Measurements from ENCODE around the gene APMAP.

Gene APMAP

GRCh38 chr20:24986436-24987015 lies 6.0 kb downstream of the APMAP start:
- DNase-seq, result peak; percentile 97

DNA sequence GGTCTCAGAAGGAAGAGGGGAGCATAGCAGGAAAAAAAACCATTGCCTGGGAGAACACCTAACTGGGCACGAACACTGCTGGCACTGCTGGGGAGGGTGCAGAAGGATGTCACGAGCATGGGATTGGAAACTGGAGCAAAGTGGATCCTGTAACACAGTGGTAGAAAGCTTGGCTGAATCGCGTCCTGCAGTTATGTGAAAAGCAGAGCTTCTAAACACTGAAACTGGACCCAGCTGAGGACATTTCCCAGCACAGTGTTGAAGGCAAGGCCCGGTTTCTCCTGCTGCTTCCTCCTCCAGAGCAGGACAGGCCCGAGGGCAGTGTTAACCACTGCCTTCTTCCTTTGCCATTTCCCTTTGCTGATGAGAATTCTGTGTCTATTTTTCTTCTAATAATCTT lies 6.7 kb downstream of the APMAP start:
- DNase-seq, result no peak

GRCh38 chr20:24984961-24985640 lies 7.5 kb downstream of the APMAP start:
- no peak for DNase-seq

DNA sequence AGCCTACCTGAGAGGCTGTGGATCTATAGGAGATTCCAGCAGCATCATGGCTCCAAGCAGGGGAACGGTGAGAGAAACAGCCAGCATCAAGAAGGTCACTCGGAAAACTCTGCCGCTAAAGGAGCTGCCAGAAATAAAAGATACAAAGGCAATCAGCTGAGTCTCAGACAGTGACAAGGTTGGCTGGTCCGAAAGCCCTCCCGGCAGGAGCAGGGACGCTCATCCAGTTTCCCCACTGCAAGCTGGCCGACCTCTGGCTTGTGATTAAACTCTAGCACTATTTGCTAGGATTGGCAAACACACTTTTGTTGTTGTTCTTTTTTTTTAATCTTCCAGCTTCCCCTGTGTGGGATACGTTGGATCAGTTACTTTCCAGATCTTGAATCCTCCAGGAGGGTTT lies 8.7 kb downstream of the APMAP start:
- DNase-seq, result no peak

- DNase-seq, result no peak
Measured at GRCh38 chr20:24981790-24982189, 10.8 kb downstream of the APMAP start.

GRCh38 chr20:24981282-24981681 lies 11.3 kb downstream of the APMAP start:
- DNase-seq, result no peak

- DNase-seq, result no peak
Measured at GRCh38 chr20:24980291-24981053, 12.1 kb downstream of the APMAP start.

GRCh38 chr20:24979036-24979960 lies 13.3 kb downstream of the APMAP start:
- DNase-seq, result no peak

- no peak for DNase-seq
Measured at GRCh38 chr20:24978513-24978912, 14.0 kb downstream of the APMAP start.

GRCh38 chr20:24977797-24978196 lies 14.8 kb downstream of the APMAP start:
- no peak for DNase-seq

DNA sequence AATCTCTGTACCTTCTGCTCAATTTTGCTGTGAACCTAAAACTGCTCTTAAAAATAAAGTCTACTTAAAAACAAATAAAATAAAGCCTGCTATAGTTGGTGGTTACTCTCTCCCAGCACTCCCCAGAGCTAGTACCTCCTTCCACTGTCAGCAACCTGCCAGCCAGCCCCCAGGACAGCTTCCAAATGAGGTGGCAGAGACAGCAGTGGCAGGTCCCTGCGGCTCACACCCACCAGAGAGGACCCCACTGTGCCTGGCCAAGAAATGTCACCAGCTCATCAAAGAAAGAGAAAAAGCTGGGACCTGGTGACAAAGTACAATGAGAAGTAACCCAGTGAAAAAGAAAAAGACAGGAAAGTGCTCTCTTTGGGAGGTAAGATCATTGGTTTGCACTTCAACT lies 15.2 kb downstream of the APMAP start:
- no peak for DNase-seq

DNA sequence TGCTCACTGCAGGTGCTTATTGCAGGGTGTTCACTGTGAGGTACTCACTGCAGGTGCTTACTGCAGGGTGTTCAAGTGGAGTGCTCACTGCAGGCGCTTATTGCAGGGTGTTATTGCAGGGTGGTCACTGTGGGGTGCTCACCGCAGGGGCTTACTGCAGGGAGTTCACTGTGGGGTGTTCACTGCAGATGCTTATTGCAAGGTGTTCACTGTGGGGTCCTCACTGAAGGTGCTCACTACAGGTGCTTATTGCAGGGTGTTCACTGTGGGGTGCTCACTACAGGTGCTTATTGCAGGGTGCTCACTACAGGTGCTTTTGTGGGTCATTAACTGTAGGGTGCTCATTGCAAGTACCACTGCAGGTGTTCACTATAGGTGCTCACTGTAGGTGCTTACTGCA lies 20.2 kb downstream of the APMAP start:
- DNase-seq, result no peak

- no peak for DNase-seq
Measured at GRCh38 chr20:24971376-24972101, 21.0 kb downstream of the APMAP start.

DNA sequence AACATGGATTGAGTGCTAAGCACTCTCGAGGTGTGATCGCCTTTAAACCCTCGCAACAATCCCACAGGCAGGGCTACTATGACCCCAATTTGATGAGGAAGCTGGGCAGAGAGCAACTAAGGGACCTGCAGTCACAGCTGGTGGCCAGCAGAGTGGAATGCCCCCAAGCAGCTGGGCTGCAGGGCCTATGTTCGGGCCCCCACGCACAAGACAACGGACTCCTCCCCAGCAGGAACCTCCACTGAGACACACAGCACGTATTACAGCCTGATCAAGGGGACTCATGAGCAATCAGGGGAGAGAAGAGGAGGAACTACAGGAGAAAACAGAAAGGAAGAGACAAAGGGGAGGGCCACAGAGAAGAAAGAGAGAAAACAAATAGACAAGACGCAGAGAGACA lies 21.8 kb downstream of the APMAP start:
- DNase-seq, result no peak

DNA sequence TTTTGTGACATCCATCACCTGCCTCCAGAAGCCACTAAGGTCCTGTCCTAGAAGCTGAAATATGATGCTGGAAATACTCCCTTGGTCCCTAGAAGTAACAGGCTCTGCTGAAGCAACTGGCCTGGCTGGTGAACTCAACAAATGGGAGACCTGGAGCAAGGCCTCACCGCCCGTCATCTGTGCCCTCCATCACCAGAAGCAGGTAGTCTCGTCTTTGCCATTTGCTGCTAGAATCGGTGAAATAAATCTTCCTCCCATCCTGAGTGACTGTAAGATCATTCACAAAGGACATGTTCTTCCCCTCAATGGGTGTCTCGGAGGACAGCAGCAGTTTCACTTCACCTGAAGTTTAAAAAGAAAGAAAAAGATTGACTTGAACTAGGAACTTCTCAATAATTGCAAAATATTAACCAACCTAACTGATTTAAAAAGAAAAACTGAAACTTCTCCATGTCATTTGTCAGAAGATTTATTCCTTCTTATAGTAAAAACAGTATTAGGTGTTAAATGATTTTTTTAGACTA lies 22.5 kb downstream of the APMAP start:
- DNase-seq, result no peak

- no peak for DNase-seq
Measured at GRCh38 chr20:24969186-24970029, 23.1 kb downstream of the APMAP start.

- DNase-seq, result no peak
Measured at GRCh38 chr20:24968278-24968800, 24.2 kb downstream of the APMAP start.

DNA sequence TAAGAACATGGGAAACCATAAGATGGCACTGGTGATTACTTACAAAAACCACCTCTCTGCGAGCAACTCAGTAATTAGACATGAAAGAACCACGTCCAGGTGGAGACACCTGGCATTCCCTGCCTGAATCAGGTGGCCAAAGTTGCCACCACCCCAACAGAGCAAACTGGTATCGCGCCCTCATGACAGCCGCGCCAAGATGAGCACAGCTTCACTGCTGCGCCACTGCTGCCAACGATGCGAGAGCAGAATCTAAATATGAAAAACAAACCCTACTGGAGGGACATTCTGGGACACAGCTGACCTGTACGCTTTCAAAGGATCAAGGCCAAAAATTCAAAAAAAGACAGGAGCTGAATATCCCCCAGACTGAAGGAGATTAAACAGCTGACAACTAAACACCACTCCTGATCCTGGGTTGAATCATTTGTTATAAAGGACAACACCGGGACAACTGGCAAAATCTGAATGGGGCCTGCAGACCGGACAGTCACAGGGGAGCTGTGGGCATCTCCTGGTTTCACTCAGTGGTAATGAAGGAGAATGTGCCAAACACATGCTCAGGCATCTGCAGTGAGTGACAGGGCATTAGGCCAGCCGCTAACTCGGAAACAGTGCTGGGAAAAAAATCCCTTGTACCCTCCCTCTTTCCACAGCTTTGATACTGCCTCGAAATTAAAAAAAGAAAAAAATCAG lies 26.1 kb downstream of the APMAP start:
- no peak for DNase-seq

DNA sequence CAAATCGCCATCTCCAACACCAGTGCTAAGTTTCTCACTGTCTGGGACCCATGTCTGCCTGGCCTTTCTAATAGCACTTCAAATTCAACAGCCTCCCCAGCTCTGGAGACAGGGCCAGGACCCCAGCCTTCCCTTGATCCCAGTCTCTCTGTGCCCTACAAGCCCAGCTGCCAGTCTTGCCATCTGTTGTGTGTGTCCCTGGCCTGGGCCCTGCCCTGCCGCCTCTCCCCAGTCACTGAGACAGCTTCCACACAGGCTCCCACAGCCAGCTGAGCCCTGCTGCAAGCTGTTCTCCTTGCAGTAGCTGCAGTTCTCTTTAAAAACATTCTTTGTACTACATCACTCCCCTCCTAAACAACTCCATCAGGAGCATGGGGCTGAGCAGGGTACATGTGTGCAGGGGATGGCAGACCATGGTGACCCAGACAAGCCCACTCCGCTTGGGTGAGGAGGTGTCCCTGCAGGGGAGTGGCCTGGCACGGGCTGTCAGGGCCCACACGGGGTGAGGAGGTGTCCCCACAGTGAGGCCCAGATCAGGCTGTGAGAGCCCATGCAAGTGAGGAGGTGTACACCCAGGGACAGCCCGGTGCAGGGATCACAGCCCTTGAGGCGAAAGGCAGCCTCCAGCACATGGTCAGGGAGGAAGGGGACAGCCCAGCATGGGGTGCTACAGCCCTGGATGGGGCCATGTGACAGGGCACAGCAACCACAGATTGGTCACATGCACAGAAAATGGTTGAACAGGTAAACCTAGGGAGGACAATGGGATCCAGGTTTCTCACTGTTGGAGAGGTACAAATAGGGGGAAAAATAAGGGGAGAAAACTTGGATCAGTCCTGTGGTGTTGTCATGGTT lies 27.3 kb downstream of the APMAP start:
- no peak for DNase-seq

Data from NCI-H2029 treated with DMSO at 0.1 percent for 48 hours (cell line).